ENCODE measurements around the gene RPL9.

GRCh38 chr4:39464886-39465501 is 6.3 kb upstream of the RPL9 start:
- TF ChIP-seq POLR2A (IDR thresholded peaks at IDR 0.05) (no peak), CTCF (IDR thresholded peaks at IDR 0.05) (no peak)

All from gastroesophageal sphincter (tissue), 3 donors.